Measurements from ENCODE around the gene EXOC4.

Gene EXOC4

DNA sequence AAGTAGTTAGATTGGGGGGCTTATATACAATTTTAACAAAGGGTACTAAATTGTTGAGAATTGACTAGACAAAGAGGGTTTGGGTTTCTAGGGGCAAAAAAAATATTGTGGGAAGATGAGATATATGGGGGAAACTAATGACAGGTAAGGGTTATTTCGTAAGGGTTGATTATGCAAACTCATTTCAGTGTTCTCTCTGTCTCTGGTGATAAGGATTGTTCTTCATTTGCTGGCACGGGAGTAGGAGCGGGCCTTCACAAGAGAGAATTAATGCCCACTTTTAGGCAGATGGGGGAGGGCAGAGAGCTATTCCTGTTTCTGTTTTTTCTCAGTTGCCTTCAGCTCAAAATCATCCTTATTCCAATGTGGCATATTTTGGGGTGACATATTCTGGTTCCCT, 258.4 kb downstream of the EXOC4 start:
- no peak overlapping the region for H3K4me3 ChIP-seq (replicated peaks in 1 of 2; ENCODE audit: low read depth in 2 of 2, low read length in 2 of 2)
- DNase-seq (ENCODE audit: low read depth in 2 of 2): no peak
- TF ChIP-seq, protein P1, sequence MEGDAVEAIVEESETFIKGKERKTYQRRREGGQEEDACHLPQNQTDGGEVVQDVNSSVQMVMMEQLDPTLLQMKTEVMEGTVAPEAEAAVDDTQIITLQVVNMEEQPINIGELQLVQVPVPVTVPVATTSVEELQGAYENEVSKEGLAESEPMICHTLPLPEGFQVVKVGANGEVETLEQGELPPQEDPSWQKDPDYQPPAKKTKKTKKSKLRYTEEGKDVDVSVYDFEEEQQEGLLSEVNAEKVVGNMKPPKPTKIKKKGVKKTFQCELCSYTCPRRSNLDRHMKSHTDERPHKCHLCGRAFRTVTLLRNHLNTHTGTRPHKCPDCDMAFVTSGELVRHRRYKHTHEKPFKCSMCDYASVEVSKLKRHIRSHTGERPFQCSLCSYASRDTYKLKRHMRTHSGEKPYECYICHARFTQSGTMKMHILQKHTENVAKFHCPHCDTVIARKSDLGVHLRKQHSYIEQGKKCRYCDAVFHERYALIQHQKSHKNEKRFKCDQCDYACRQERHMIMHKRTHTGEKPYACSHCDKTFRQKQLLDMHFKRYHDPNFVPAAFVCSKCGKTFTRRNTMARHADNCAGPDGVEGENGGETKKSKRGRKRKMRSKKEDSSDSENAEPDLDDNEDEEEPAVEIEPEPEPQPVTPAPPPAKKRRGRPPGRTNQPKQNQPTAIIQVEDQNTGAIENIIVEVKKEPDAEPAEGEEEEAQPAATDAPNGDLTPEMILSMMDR (IDR thresholded peaks at IDR 0.05; ENCODE audit: low read depth, low read length): no peak

DNA sequence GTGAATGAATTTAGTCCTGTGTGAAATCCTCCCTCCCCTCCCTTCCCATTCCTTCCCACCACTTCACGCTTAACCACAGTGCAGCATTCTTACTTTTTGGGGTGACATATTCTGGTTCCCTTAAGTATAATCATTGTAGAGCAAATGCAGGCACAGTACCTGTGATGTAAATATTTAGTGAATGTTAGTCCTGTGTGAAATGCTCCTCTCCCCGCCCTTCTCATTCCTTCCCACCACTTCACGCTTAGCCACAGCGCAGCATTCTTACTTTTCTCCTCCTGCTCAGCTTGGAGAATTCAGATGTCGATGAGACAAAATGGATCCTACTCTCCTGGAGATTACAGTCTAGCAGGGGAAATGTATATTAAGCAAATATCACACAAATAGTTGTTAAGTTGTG, 258.8 kb downstream of the EXOC4 start:
- TF ChIP-seq, protein P1 (IDR thresholded peaks at IDR 0.05; ENCODE audit: low read depth, low read length): no peak
- H3K4me3 ChIP-seq (replicated peaks in 1 of 2; ENCODE audit: low read depth in 2 of 2, low read length in 2 of 2): no peak overlapping the region
- DNase-seq (ENCODE audit: low read depth in 2 of 2): no peak

DNA sequence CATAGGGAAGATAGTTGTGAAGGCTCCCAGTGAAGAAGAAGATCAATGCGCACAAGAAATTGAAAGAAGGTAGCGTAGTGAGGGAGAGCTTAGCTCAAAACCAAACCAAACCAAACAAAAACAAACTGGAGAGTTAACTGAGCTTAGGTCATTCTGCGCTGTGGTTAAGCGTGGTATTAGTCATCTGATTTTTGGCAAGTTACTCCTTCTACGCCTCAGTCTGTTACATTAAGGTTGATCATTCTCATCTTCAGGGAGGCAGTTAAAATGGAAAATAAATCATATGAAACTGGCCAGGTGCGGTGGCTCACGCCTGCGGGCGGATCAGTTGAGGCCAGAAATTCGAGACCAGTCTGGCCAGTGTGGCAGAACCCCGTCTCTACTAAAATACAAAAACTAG, 259.7 kb downstream of the EXOC4 start:
- peak overlapping the region in 1 of 2 donors; percentile 40 for H3K4me3 ChIP-seq (replicated peaks in 1 of 2; ENCODE audit: low read depth in 2 of 2, low read length in 2 of 2)
- DNase-seq (ENCODE audit: low read depth in 2 of 2): peak; percentile 55 to 95
- TF ChIP-seq, protein P1 (IDR thresholded peaks at IDR 0.05; ENCODE audit: low read depth, low read length): no peak

DNA sequence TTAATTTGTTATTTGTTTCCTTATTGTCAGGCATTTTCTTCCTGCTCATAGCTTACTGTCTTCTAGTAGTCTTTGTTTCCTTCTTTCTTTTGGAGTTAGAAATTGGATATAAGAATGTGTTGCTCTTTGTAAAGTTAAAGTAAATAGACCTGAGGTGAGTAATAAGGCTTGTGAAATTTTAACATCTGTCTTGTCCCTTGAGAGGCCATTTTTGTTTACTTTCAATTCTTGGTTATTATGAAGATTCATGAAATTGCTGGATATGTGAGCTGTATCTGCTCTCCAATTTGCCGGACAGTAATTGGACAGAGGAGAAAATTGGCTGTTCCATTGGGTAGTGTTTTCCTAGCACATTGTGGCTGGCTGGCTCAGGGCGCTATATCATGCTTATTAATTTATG, 260.7 kb downstream of the EXOC4 start:
- no peak overlapping the region for H3K4me3 ChIP-seq (replicated peaks in 1 of 2; ENCODE audit: low read depth in 2 of 2, low read length in 2 of 2)

DNA sequence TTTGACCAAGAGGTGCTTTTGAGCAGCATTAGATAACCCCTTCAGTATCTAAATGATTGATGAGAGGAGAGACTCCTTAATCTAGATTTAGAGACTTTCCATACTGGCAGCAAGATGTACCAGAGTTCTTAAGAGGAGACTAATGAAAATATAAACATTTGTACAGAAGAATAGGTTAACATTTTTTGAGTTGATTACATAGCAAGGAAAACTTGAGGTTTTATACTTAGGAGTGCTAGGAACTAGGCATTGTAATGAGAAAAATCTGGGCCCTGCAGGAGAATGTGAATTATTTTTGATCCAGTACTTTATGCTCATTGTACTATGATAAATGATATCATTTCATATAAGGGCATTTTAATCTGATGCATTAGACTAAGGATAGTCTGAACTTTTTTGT, 261.7 kb downstream of the EXOC4 start:
- no peak overlapping the region for H3K4me3 ChIP-seq (replicated peaks in 1 of 2; ENCODE audit: low read depth in 2 of 2, low read length in 2 of 2)
- no peak for DNase-seq (ENCODE audit: low read depth in 2 of 2)
- TF ChIP-seq, protein P1 (IDR thresholded peaks at IDR 0.05; ENCODE audit: low read depth, low read length): no peak

More for the DNA sequence above, 260.7 kb downstream of the EXOC4 start:
- TF ChIP-seq, protein P1 (IDR thresholded peaks at IDR 0.05; ENCODE audit: low read depth, low read length): no peak
- peak; percentile 28 to 91 for DNase-seq (ENCODE audit: low read depth in 2 of 2)

DNA sequence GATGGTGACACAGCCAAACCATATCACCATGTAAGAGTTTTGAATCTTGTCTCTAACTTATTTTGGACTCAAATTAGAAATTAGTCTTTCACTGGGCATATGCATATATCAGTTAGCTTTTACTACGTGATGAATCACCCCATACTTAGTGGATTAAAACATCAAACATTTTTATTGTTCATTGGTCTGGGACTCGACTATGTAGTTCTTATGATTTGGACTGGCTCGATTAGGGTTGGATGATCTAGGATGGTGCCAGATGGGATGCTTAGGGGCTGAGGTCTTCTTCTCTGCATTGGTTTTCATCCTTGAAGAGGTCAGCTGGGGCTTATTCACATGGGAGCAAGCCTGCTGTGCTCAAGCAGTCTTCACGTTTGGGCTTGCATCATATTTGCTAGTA, 264.9 kb downstream of the EXOC4 start:
- DNase-seq (ENCODE audit: low read depth in 2 of 2): peak in 1 of 2 donors; percentile 13
- TF ChIP-seq, protein P1 (IDR thresholded peaks at IDR 0.05; ENCODE audit: low read depth, low read length): no peak
- H3K4me3 ChIP-seq (replicated peaks in 1 of 2; ENCODE audit: low read depth in 2 of 2, low read length in 2 of 2): no peak overlapping the region

DNA sequence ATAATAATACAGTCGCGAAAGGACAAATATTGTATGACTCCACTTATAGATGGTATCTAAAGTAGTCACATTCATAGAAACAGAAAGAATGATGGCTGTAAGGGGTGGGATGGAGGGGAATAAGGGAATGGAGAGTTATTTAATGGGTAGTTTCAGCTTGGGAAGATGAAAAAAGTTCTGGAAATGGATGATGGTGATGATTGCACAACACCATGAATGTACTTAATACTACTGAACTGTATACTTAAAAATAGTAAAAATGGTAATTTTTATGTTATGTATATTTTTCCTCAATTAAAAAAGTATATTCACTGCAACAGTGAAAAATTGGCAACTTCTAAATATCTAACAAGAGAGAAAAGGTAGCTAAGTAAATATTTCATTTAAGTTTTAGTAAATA, 265.8 kb downstream of the EXOC4 start:
- H3K4me3 ChIP-seq (replicated peaks in 1 of 2; ENCODE audit: low read depth in 2 of 2, low read length in 2 of 2): no peak overlapping the region
- TF ChIP-seq, protein P1 (IDR thresholded peaks at IDR 0.05; ENCODE audit: low read depth, low read length): no peak
- DNase-seq (ENCODE audit: low read depth in 2 of 2): no peak

Data from cardiac fibroblast (primary cell).